Measurements from ENCODE around the gene SPOPL.

DNA sequence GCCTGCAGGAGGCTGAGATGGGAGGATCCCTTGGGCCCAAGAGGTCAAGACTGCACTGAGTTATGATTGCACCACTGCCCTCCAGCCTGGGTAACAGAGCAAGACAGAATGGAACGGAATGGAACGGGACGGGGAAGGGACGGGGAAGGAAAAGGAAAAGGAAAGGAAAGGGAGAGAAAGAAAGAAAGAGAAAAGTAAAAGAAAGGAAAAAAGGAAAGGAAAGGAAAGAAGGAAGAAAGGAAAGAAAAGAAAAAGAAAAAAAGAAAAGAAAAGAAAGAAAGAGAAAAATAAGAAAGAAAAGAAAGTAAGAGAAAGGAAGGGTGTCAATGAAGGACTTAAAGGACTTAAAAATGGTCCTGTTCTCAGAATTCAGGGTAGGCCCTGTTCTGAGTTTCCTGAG lies 4.3 kb upstream of the SPOPL start:
- TF ChIP-seq, protein P1, sequence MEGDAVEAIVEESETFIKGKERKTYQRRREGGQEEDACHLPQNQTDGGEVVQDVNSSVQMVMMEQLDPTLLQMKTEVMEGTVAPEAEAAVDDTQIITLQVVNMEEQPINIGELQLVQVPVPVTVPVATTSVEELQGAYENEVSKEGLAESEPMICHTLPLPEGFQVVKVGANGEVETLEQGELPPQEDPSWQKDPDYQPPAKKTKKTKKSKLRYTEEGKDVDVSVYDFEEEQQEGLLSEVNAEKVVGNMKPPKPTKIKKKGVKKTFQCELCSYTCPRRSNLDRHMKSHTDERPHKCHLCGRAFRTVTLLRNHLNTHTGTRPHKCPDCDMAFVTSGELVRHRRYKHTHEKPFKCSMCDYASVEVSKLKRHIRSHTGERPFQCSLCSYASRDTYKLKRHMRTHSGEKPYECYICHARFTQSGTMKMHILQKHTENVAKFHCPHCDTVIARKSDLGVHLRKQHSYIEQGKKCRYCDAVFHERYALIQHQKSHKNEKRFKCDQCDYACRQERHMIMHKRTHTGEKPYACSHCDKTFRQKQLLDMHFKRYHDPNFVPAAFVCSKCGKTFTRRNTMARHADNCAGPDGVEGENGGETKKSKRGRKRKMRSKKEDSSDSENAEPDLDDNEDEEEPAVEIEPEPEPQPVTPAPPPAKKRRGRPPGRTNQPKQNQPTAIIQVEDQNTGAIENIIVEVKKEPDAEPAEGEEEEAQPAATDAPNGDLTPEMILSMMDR (IDR thresholded peaks at IDR 0.05; ENCODE audit: low read length) = no peak
- no peak for TF ChIP-seq EZH2phosphoT487 (IDR thresholded peaks at IDR 0.05; ENCODE audit: low read length)
- no peak for TF ChIP-seq EZH2 (optimal IDR thresholded peaks at IDR 0.05; ENCODE audit: low read depth, low read length)
